Measurements from ENCODE around the gene C1orf35.

DNA sequence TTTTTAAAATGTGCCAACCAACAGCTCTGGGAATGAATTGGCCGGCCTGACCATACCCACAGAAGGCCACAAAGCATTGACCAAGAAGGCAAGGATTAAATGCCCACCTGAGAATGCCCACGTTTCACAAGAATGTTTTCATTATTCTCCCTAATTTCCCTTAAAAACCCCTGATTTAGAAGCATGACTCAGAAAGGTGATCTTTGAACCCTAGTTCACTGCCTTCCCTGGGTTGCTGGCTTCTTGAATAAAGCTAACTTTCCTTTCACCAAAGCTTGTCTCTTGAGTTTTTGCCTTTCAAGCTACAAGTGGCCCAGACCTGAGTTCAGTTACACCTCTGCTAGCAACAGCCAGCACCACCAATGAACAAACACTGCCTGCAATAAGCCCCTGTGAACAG lies 20.4 kb upstream of the C1orf35 start:
- TF ChIP-seq PATZ1 (CRISPR knock-in tag; IDR thresholded peaks at IDR 0.05; ENCODE audit: borderline replicate concordance) (no peak), CSRNP3 (CRISPR knock-in tag; IDR thresholded peaks at IDR 0.05) (no peak), ISL1 (CRISPR knock-in tag; IDR thresholded peaks at IDR 0.05) (no peak), CSDC2 (CRISPR knock-in tag; IDR thresholded peaks at IDR 0.05) (no peak), ZNF8 (CRISPR knock-in tag; IDR thresholded peaks at IDR 0.05) (no peak)
